HG03066 (cell line): Measurements from ENCODE around the gene SH3YL1.
A peak's percentile ranks its signal among the peaks of the same experiment; 100 is the strongest.

Experiments used
- ATAC-seq: cut with Tn5 transposase; IDR thresholded peaks from one replicate; pipeline ENCODE4 v1.9.1; 2021; ENCODE audit warnings: low read depth; ENCODE audit not compliant: unreplicated experiment

The SH3YL1 gene

GRCh38 chr2:282371-283263 is 18.8 kb upstream of the SH3YL1 start:
- ATAC-seq, result no peak

- no peak for ATAC-seq
Observed at GRCh38 chr2:281381-281780, 17.5 kb upstream of the SH3YL1 start.

- no peak for ATAC-seq
Observed at GRCh38 chr2:280650-281110, 16.8 kb upstream of the SH3YL1 start.

- no peak for ATAC-seq
Observed at GRCh38 chr2:279956-280649, 16.3 kb upstream of the SH3YL1 start.

- no peak for ATAC-seq
Observed at GRCh38 chr2:279366-279765, 15.5 kb upstream of the SH3YL1 start.

GRCh38 chr2:278927-279320 is 15.1 kb upstream of the SH3YL1 start:
- ATAC-seq, result no peak

- ATAC-seq, result no peak
Observed at GRCh38 chr2:278312-278926, 14.6 kb upstream of the SH3YL1 start.

GRCh38 chr2:275466-275865 is 11.6 kb upstream of the SH3YL1 start:
- ATAC-seq, result peak; percentile 98

- ATAC-seq, result no peak
Observed at GRCh38 chr2:274503-274902, 10.7 kb upstream of the SH3YL1 start.

- ATAC-seq, result no peak
Observed at GRCh38 chr2:273333-273732, 9.5 kb upstream of the SH3YL1 start.

GRCh38 chr2:271917-272316 is 8.1 kb upstream of the SH3YL1 start:
- no peak for ATAC-seq

GRCh38 chr2:270861-271260 is 7.0 kb upstream of the SH3YL1 start:
- ATAC-seq, result no peak

- no peak for ATAC-seq
Observed at GRCh38 chr2:269356-270030, 5.7 kb upstream of the SH3YL1 start.

- ATAC-seq, result no peak
Observed at GRCh38 chr2:268323-268722, 4.5 kb upstream of the SH3YL1 start.

GRCh38 chr2:264493-265468 is 949 bp upstream of the SH3YL1 start, which contains the start of gene ACP1:
TSS of gene ACP1 (plus strand) at chr2:264947. CDS start at chr2:264965, 18 bp downstream.
- peak; percentile 85 for ATAC-seq

GRCh38 chr2:263022-263738 is 652 bp downstream of the SH3YL1 start:
- ATAC-seq, result no peak

- no peak for ATAC-seq
Observed at GRCh38 chr2:262117-262516, 1.7 kb downstream of the SH3YL1 start.

GRCh38 chr2:260507-261161 is 3.2 kb downstream of the SH3YL1 start:
- ATAC-seq, result no peak
